HepG2 (cell line): ENCODE measurements around the gene EIF2S2.

Experiments
- CTCF ChIP-seq: sonication (generic); formaldehyde crosslinking; IDR thresholded peaks from 2 replicates; pipeline ENCODE4 v1.5.0; 2020; ENCODE audit warnings: mild to moderate bottlenecking, missing genetic modification reagents, moderate library complexity
- NFIC ChIP-seq: IDR thresholded peaks from 2 replicates; pipeline ENCODE4 v1.6.1; 2012; ENCODE audit warnings: mild to moderate bottlenecking, low read length, inconsistent platforms
- POLR2A ChIP-seq, 2 experiments: IDR thresholded peaks; 2 replicates each; pipeline ENCODE4 v1.6.1; 2011; ENCODE audit warnings: low read depth in 2 of 2, low read length in 2 of 2, mild to moderate bottlenecking in 1 of 2, moderate library complexity in 1 of 2; ENCODE audit not compliant: insufficient read depth in 1 of 2
- RNF2 ChIP-seq: fragments of 450-650 bp; conservative IDR thresholded peaks from 2 replicates; pipeline ENCODE4 v1.6.1; 2016; ENCODE audit warnings: low read depth
- RXRA ChIP-seq: sonication (generic); formaldehyde crosslinking; IDR thresholded peaks from 2 replicates; pipeline ENCODE4 v1.5.1; 2020; ENCODE audit warnings: missing genetic modification reagents
- UBTF ChIP-seq: sonication (generic); formaldehyde crosslinking; IDR thresholded peaks from 2 replicates; pipeline ENCODE4 v1.4.0; 2020; ENCODE audit warnings: mild to moderate bottlenecking, missing genetic modification reagents
- ZBTB1 ChIP-seq: sonication (generic); formaldehyde crosslinking; IDR thresholded peaks from 2 replicates; pipeline ENCODE4 v1.4.0; 2020; ENCODE audit warnings: missing genetic modification reagents, borderline replicate concordance
- ZFP36L2 ChIP-seq: sonication (generic); formaldehyde crosslinking; IDR thresholded peaks from 2 replicates; pipeline ENCODE4 v1.4.0; 2020; ENCODE audit warnings: missing genetic modification reagents
- ZNF24 ChIP-seq: fragments of 450-650 bp; IDR thresholded peaks from 2 replicates; pipeline ENCODE4 v1.6.1; 2017; ENCODE audit warnings: antibody characterized with exemption, mild to moderate bottlenecking
- ZNF615 ChIP-seq: sonication (generic); formaldehyde crosslinking; IDR thresholded peaks from 2 replicates; pipeline ENCODE4 v1.5.0; 2020; ENCODE audit warnings: mild to moderate bottlenecking, missing genetic modification reagents, borderline replicate concordance
- TF ChIP-seq, protein P1 (sequence below), 2 experiments: sonication (generic) in 1 of 2; formaldehyde crosslinking in 1 of 2; IDR thresholded peaks; 2 replicates each; pipeline versions ENCODE4 v1.5.1 to v1.6.1; 2011 to 2020; ENCODE audit warnings: borderline replicate concordance in 1 of 2, low read depth in 1 of 2, low read length in 1 of 2, mild to moderate bottlenecking in 1 of 2, missing genetic modification reagents in 1 of 2, moderate library complexity in 1 of 2
- TF ChIP-seq, protein P2 (sequence below): sonication (generic); formaldehyde crosslinking; IDR thresholded peaks from 2 replicates; pipeline ENCODE4 v1.4.0; 2020; ENCODE audit warnings: missing genetic modification reagents
- TF ChIP-seq, protein P3 (sequence below), 2 experiments: fragments of 450-650 bp in 1 of 2; sonication (generic) in 1 of 2; formaldehyde crosslinking; IDR thresholded peaks; 2 replicates each; pipeline versions ENCODE4 v1.5.0 to v1.8.0; 2020 to 2022; ENCODE audit warnings: mild to moderate bottlenecking in 1 of 2, missing genetic modification reagents in 1 of 2

DNA sequence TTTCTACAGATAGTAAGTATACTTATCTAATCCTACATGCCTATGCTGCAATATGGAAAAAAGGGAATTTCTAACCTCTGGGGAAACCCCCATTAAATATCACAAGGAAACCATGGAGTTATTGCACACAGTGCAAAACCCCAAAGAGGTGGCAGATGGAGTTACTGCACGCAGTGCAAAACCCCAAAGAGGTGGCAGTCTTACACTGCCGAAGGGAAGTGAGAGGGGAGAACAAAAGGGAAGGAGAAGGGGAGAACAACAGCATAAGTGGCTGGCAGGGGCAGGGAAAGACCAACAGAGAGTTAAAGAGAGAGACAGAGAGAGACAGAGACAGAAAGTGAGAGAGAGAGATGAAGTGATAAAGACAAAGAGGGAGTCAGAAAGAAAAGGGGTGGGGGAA lies 43.8 kb upstream of the EIF2S2 start:
- TF ChIP-seq, protein P1, sequence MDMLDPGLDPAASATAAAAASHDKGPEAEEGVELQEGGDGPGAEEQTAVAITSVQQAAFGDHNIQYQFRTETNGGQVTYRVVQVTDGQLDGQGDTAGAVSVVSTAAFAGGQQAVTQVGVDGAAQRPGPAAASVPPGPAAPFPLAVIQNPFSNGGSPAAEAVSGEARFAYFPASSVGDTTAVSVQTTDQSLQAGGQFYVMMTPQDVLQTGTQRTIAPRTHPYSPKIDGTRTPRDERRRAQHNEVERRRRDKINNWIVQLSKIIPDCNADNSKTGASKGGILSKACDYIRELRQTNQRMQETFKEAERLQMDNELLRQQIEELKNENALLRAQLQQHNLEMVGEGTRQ (IDR thresholded peaks at IDR 0.05; ENCODE audit: low read depth, low read length) = no peak
- TF ChIP-seq, protein P1 (CRISPR knock-in tag; IDR thresholded peaks at IDR 0.05; ENCODE audit: borderline replicate concordance) = no peak
- TF ChIP-seq UBTF (CRISPR knock-in tag) (no peak), POLR2A (IDR thresholded peaks at IDR 0.05; ENCODE audit: insufficient read depth in 1 of 2, low read depth in 2 of 2, low read length in 2 of 2) (no peak), ZBTB1 (no peak), ZNF615 (CRISPR knock-in tag) (no peak), ZNF24 (no peak), CTCF (CRISPR knock-in tag) (no peak), ZFP36L2 (no peak), RNF2 (no peak), RXRA (CRISPR knock-in tag) (no peak), NFIC (no peak)
- TF ChIP-seq, protein P2, sequence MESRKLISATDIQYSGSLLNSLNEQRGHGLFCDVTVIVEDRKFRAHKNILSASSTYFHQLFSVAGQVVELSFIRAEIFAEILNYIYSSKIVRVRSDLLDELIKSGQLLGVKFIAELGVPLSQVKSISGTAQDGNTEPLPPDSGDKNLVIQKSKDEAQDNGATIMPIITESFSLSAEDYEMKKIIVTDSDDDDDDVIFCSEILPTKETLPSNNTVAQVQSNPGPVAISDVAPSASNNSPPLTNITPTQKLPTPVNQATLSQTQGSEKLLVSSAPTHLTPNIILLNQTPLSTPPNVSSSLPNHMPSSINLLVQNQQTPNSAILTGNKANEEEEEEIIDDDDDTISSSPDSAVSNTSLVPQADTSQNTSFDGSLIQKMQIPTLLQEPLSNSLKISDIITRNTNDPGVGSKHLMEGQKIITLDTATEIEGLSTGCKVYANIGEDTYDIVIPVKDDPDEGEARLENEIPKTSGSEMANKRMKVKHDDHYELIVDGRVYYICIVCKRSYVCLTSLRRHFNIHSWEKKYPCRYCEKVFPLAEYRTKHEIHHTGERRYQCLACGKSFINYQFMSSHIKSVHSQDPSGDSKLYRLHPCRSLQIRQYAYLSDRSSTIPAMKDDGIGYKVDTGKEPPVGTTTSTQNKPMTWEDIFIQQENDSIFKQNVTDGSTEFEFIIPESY (CRISPR knock-in tag) = no peak
- TF ChIP-seq, protein P3, sequence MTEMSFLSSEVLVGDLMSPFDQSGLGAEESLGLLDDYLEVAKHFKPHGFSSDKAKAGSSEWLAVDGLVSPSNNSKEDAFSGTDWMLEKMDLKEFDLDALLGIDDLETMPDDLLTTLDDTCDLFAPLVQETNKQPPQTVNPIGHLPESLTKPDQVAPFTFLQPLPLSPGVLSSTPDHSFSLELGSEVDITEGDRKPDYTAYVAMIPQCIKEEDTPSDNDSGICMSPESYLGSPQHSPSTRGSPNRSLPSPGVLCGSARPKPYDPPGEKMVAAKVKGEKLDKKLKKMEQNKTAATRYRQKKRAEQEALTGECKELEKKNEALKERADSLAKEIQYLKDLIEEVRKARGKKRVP (CRISPR knock-in tag; IDR thresholded peaks at IDR 0.05) = no peak
